Activated CD4-positive, alpha-beta T cell treated with anti-CD3 and anti-CD28 coated beads, Interleukin-2, amount 10 ng/mL, durations not matched to agents 24 days and 14 days (primary cell): ENCODE data around the gene FRMD4A. TPM values are rescaled to one million over a fixed set of nuclear protein-coding genes. Genes with fewer than 3 reads are reported as not detected.
"Not testable (repeated sequence)": the region's sequence is repeated elsewhere in the genome, so short reads cannot be mapped to it uniquely, and the experiment has no call there.

Experiments
- DNase-seq: peaks from one replicate; pipeline ENCODE4 v3.0.0; 2022
- H3K27ac Mint-ChIP-seq: one replicate; pipeline ENCODE4 v1.8.0; 2022; ENCODE audit warnings: mild to moderate bottlenecking, mixed read lengths
- H3K27me3 Mint-ChIP-seq: one replicate; pipeline ENCODE4 v1.8.0; 2022; ENCODE audit warnings: mixed read lengths
- H3K36me3 Mint-ChIP-seq: one replicate; pipeline ENCODE4 v1.8.0; 2022; ENCODE audit warnings: low read depth, mild to moderate bottlenecking, mixed read lengths
- H3K4me1 Mint-ChIP-seq: one replicate; pipeline ENCODE4 v1.8.0; 2021; ENCODE audit warnings: mixed read lengths
- H3K4me3 Mint-ChIP-seq: one replicate; pipeline ENCODE4 v1.8.0; 2022; ENCODE audit warnings: mild to moderate bottlenecking, moderate library complexity, mixed read lengths
- H3K9me3 Mint-ChIP-seq: one replicate; pipeline ENCODE4 v1.8.0; 2021; ENCODE audit warnings: mixed read lengths
- intact Hi-C: fragments of 100-400 bp; cut with micrococcal nuclease; formaldehyde crosslinking; loops from one replicate; pipeline ENCODE4 v1.15.1; 2023
- total RNA-seq: library from RNA; stranded (reverse); gene quantifications from 2 replicates; pipeline ENCODE4 v1.2.3, GENCODE V29; 2022

Gene FRMD4A
- total RNA-seq, 1 donor from 2014 or later: 0.98 TPM

- Mint-ChIP-seq H3K4me3 (no peak overlapping the region), H3K27ac (no peak overlapping the region), H3K27me3 (peaks cover 12% of the 10 kb centered on the region), H3K4me1 (no peaks in the 10 kb centered on the region), H3K36me3 (no peaks in the 10 kb centered on the region), H3K9me3 (peaks cover 4% of the 10 kb centered on the region)
- no peak for DNase-seq
- intact Hi-C loops: no loop called here
Measured at GRCh38 chr10:14253711-14254110, 77.0 kb downstream of the FRMD4A start.

GRCh38 chr10:14253079-14253478 lies 77.6 kb downstream of the FRMD4A start:
- H3K4me3 Mint-ChIP-seq: no peak overlapping the region
- intact Hi-C loops: no loop called here
- H3K27me3 Mint-ChIP-seq: peaks cover 10% of the 10 kb centered on the region
- no peak overlapping the region for H3K27ac Mint-ChIP-seq
- DNase-seq: no peak
- H3K36me3 Mint-ChIP-seq: no peaks in the 10 kb centered on the region
- H3K9me3 Mint-ChIP-seq: peaks cover 4% of the 10 kb centered on the region
- H3K4me1 Mint-ChIP-seq: no peaks in the 10 kb centered on the region

GRCh38 chr10:14250496-14251076 lies 80.1 kb downstream of the FRMD4A start:
- no peaks in the 10 kb centered on the region for H3K4me1 Mint-ChIP-seq
- H3K9me3 Mint-ChIP-seq: peaks cover 4% of the 10 kb centered on the region
- H3K27ac Mint-ChIP-seq: no peak overlapping the region
- no peaks in the 10 kb centered on the region for H3K36me3 Mint-ChIP-seq
- intact Hi-C loops: no loop called here
- peaks cover 10% of the 10 kb centered on the region for H3K27me3 Mint-ChIP-seq
- no peak for DNase-seq
- no peak overlapping the region for H3K4me3 Mint-ChIP-seq

- no peak for DNase-seq
- Mint-ChIP-seq H3K4me3 (no peak overlapping the region), H3K27ac (no peak overlapping the region), H3K9me3 (peaks cover 4% of the 10 kb centered on the region), H3K27me3 (peaks cover 4% of the 10 kb centered on the region), H3K4me1 (no peaks in the 10 kb centered on the region), H3K36me3 (no peaks in the 10 kb centered on the region)
- intact Hi-C loops: no loop called here
Measured at GRCh38 chr10:14247377-14248116, 83.2 kb downstream of the FRMD4A start.

- Mint-ChIP-seq H3K36me3 (no peaks in the 10 kb centered on the region), H3K27ac (no peak overlapping the region)
Measured at GRCh38 chr10:14244801-14245211, 85.9 kb downstream of the FRMD4A start.

GRCh38 chr10:14244147-14244546 lies 86.6 kb downstream of the FRMD4A start:
- H3K4me1 Mint-ChIP-seq: no peaks in the 10 kb centered on the region
- DNase-seq: no peak
- H3K27me3 Mint-ChIP-seq: no peaks in the 10 kb centered on the region
- H3K4me3 Mint-ChIP-seq: no peak overlapping the region
- intact Hi-C loops: no loop called here
- H3K9me3 Mint-ChIP-seq: no peaks in the 10 kb centered on the region
- no peaks in the 10 kb centered on the region for H3K36me3 Mint-ChIP-seq
- H3K27ac Mint-ChIP-seq: no peak overlapping the region

More at GRCh38 chr10:14244801-14245211, 85.9 kb downstream of the FRMD4A start:
- Mint-ChIP-seq H3K9me3 (no peaks in the 10 kb centered on the region), H3K27me3 (peaks cover 1% of the 10 kb centered on the region), H3K4me3 (no peak overlapping the region), H3K4me1 (no peaks in the 10 kb centered on the region)
- DNase-seq: no peak
- intact Hi-C loops: no loop called here

GRCh38 chr10:14243221-14243620 lies 87.5 kb downstream of the FRMD4A start:
- no peaks in the 10 kb centered on the region for H3K9me3 Mint-ChIP-seq
- intact Hi-C loops: no loop called here
- H3K27ac Mint-ChIP-seq: no peak overlapping the region
- no peak for DNase-seq
- H3K27me3 Mint-ChIP-seq: no peaks in the 10 kb centered on the region
- H3K4me3 Mint-ChIP-seq: no peak overlapping the region
- no peaks in the 10 kb centered on the region for H3K4me1 Mint-ChIP-seq
- H3K36me3 Mint-ChIP-seq: no peaks in the 10 kb centered on the region

- no peak overlapping the region for H3K27ac Mint-ChIP-seq
- no peaks in the 10 kb centered on the region for H3K9me3 Mint-ChIP-seq
- no peak for DNase-seq
- no peaks in the 10 kb centered on the region for H3K27me3 Mint-ChIP-seq
- H3K4me3 Mint-ChIP-seq: no peak overlapping the region
- no peaks in the 10 kb centered on the region for H3K36me3 Mint-ChIP-seq
- intact Hi-C loops: no loop called here
- no peaks in the 10 kb centered on the region for H3K4me1 Mint-ChIP-seq
Measured at GRCh38 chr10:14241196-14241595, 89.5 kb downstream of the FRMD4A start.

GRCh38 chr10:14240253-14241189 lies 90.2 kb downstream of the FRMD4A start:
- intact Hi-C loops: no loop called here
- no peak for DNase-seq
- H3K9me3 Mint-ChIP-seq: no peaks in the 10 kb centered on the region
- H3K27ac Mint-ChIP-seq: no peak overlapping the region
- H3K36me3 Mint-ChIP-seq: no peaks in the 10 kb centered on the region
- H3K27me3 Mint-ChIP-seq: no peaks in the 10 kb centered on the region
- no peaks in the 10 kb centered on the region for H3K4me1 Mint-ChIP-seq
- no peak overlapping the region for H3K4me3 Mint-ChIP-seq

- H3K4me1 Mint-ChIP-seq, intact Hi-C loops, DNase-seq, H3K4me3 Mint-ChIP-seq, H3K9me3 Mint-ChIP-seq, H3K27ac Mint-ChIP-seq, H3K36me3 Mint-ChIP-seq, H3K27me3 Mint-ChIP-seq: not testable (repeated sequence)
Measured at GRCh38 chr10:14238659-14239058, 92.1 kb downstream of the FRMD4A start.

GRCh38 chr10:14236341-14236740 lies 94.4 kb downstream of the FRMD4A start:
- H3K36me3 Mint-ChIP-seq: no peaks in the 10 kb centered on the region

GRCh38 chr10:14235566-14236195 lies 95.0 kb downstream of the FRMD4A start:
- peaks cover 4% of the 10 kb centered on the region for H3K27me3 Mint-ChIP-seq
- no peaks in the 10 kb centered on the region for H3K36me3 Mint-ChIP-seq
- H3K27ac Mint-ChIP-seq: no peak overlapping the region
- no peaks in the 10 kb centered on the region for H3K4me1 Mint-ChIP-seq
- intact Hi-C loops: no loop called here
- no peak overlapping the region for H3K4me3 Mint-ChIP-seq
- no peaks in the 10 kb centered on the region for H3K9me3 Mint-ChIP-seq
- no peak for DNase-seq

More at GRCh38 chr10:14236341-14236740, 94.4 kb downstream of the FRMD4A start:
- H3K4me1 Mint-ChIP-seq: no peaks in the 10 kb centered on the region
- H3K27me3 Mint-ChIP-seq: peaks cover 2% of the 10 kb centered on the region
- no peak for DNase-seq
- H3K9me3 Mint-ChIP-seq: no peaks in the 10 kb centered on the region
- intact Hi-C loops: no loop called here
- H3K27ac Mint-ChIP-seq: no peak overlapping the region
- H3K4me3 Mint-ChIP-seq: no peak overlapping the region

- H3K4me3 Mint-ChIP-seq: no peak overlapping the region
- peaks cover 7% of the 10 kb centered on the region for H3K27me3 Mint-ChIP-seq
- H3K4me1 Mint-ChIP-seq: no peaks in the 10 kb centered on the region
- no peak overlapping the region for H3K27ac Mint-ChIP-seq
- no peaks in the 10 kb centered on the region for H3K36me3 Mint-ChIP-seq
- no peak for DNase-seq
- intact Hi-C loops: no loop called here
- H3K9me3 Mint-ChIP-seq: no peaks in the 10 kb centered on the region
Measured at GRCh38 chr10:14233566-14233965, 97.2 kb downstream of the FRMD4A start.
